Vagina (tissue), 2 donors: ENCODE data around the gene ZSWIM4. TPM values are rescaled to one million over a fixed set of nuclear protein-coding genes. Genes with fewer than 3 reads are reported as not detected.

Experiments
- DNase-seq, 2 donors: peaks; one replicate each; pipeline ENCODE4 v3.0.0-alpha.2; 2017; ENCODE audit errors: extremely low spot score in 2 of 2
- H3K27ac ChIP-seq: fragments of 200-600 bp; sonication (generic); one replicate; pipeline ENCODE4 v1.5.1; 2019
- H3K27me3 ChIP-seq: fragments of 200-600 bp; sonication (generic); one replicate; pipeline ENCODE4 v1.5.1; 2019
- H3K36me3 ChIP-seq, 2 donors: fragments of 200-600 bp; sonication (generic); one replicate each; pipeline ENCODE4 v1.5.1; 2017 to 2019
- H3K4me1 ChIP-seq: fragments of 200-600 bp; sonication (generic); one replicate; pipeline ENCODE4 v1.5.1; 2019
- H3K4me3 ChIP-seq, 2 donors: fragments of 200-600 bp; sonication (generic); 1 replicate in 1 of 2; 2 replicates in 1 of 2; pipeline ENCODE4 v1.5.1; 2016 to 2019
- H3K9me3 ChIP-seq: fragments of 200-600 bp; sonication (generic); one replicate; pipeline ENCODE4 v1.5.1; 2019
- CTCF ChIP-seq, 3 experiments: fragments of 450-650 bp in 2 of 3; fragments of 200-600 bp in 1 of 3; sonication (generic) in 1 of 3; IDR thresholded peaks; one replicate each; pipeline ENCODE4 v1.5.1; 2017 to 2019; ENCODE audit warnings: antibody characterized with exemption in 3 of 3, mild to moderate bottlenecking in 2 of 3, moderate library complexity in 2 of 3
- POLR2A ChIP-seq, 2 donors: fragments of 450-650 bp; IDR thresholded peaks; one replicate each; pipeline ENCODE4 v1.6.1; 2017; ENCODE audit warnings: antibody characterized with exemption in 2 of 2, mild to moderate bottlenecking in 2 of 2, moderate library complexity in 2 of 2
- POLR2AphosphoS5 ChIP-seq, 2 donors: sonication (generic); formaldehyde crosslinking; IDR thresholded peaks; one replicate each; pipeline ENCODE4 v1.9.0; 2017; ENCODE audit warnings: antibody characterized with exemption in 2 of 2, mild to moderate bottlenecking in 2 of 2, low read depth in 1 of 2; ENCODE audit not compliant: insufficient read depth in 1 of 2
- intact Hi-C: fragments of 100-400 bp; cut with DNase I; formaldehyde crosslinking; loops from one replicate; pipeline ENCODE4 v1.15.1; 2023
- total RNA-seq: library from RNA; depleted of rRNA; stranded (reverse); fragments of >200 nt; gene quantifications from one replicate; pipeline ENCODE4 v1.2.3, GENCODE V29; 2016

ZSWIM4 gene
- total RNA-seq, 1 donor from 2014 or later: 13.0 TPM

DNA sequence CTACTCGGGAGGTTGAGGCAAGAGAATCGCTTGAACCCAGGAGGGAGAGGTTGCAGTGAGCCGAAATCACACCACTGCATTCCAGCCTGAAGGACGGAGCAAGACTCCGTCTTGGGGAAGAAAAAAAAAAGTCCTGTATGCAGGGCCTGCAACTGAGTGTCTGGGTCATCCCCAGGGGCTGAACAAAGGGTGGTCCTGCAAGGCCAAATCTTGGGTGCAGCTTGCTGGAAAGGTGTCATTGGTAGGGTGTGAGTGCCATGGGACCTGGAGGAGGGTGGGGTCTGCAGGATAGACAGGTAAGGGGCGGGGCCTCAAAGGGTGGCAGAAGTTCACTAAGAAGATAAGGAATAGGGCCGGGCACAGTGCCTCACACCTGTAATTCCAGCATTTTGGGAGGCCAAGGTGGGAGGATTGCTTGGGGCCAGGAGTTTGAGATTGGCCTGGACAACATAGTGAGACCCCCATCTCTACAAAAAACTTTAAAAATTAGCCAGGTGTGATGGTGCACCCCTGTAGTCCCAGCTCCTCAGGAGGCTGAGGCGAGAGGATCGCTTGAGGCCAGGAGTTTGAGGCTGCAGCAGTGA lies 31.5 kb downstream of the ZSWIM4 start:
- intact Hi-C loops: no loop called here
- no peak for DNase-seq
- TF ChIP-seq POLR2A (IDR thresholded peaks at IDR 0.05): no peak

GRCh38 chr19:13827656-13828055 lies 32.4 kb downstream of the ZSWIM4 start:
- TF ChIP-seq POLR2AphosphoS5 (IDR thresholded peaks at IDR 0.05; ENCODE audit: insufficient read depth in 1 of 2, low read depth in 1 of 2) (no peak), CTCF (IDR thresholded peaks at IDR 0.05) (no peak), POLR2A (IDR thresholded peaks at IDR 0.05) (no peak)
- DNase-seq: peak in 1 of 2 donors; percentile 80
- no peaks in the 10 kb centered on the region for H3K27me3 ChIP-seq
- no peak overlapping the region for H3K27ac ChIP-seq
- H3K4me1 ChIP-seq: no peaks in the 10 kb centered on the region
- intact Hi-C loops: no loop called here
- H3K4me3 ChIP-seq: no peak overlapping the region
- H3K36me3 ChIP-seq: peaks cover 0 to 16% of the 10 kb centered on the region in 2 donors
- no peaks in the 10 kb centered on the region for H3K9me3 ChIP-seq

More for the DNA sequence above, 31.5 kb downstream of the ZSWIM4 start:
- H3K27ac ChIP-seq: no peak overlapping the region
- no peaks in the 10 kb centered on the region for H3K4me1 ChIP-seq
- H3K9me3 ChIP-seq: no peaks in the 10 kb centered on the region
- H3K4me3 ChIP-seq: no peak overlapping the region
- H3K27me3 ChIP-seq: no peaks in the 10 kb centered on the region
- peaks cover 0 to 16% of the 10 kb centered on the region in 2 donors for H3K36me3 ChIP-seq

- Histone ChIP-seq H3K9me3 (no peaks in the 10 kb centered on the region), H3K4me3 (no peak overlapping the region), H3K36me3 (peaks cover 0 to 8% of the 10 kb centered on the region in 2 donors), H3K27me3 (no peaks in the 10 kb centered on the region), H3K27ac (no peak overlapping the region), H3K4me1 (peaks cover 24% of the 10 kb centered on the region)
- TF ChIP-seq CTCF (IDR thresholded peaks at IDR 0.05) (no peak), POLR2A (IDR thresholded peaks at IDR 0.05) (no peak), POLR2AphosphoS5 (IDR thresholded peaks at IDR 0.05; ENCODE audit: insufficient read depth in 1 of 2, low read depth in 1 of 2) (no peak)
- intact Hi-C loops: loop anchor here (5.0 kb wide), 1 partner anchor 33 kb away; the partner anchor contains the start of gene ZSWIM4
- DNase-seq: no peak
Measured at GRCh38 chr19:13830114-13830740, 35.0 kb downstream of the ZSWIM4 start.

DNA sequence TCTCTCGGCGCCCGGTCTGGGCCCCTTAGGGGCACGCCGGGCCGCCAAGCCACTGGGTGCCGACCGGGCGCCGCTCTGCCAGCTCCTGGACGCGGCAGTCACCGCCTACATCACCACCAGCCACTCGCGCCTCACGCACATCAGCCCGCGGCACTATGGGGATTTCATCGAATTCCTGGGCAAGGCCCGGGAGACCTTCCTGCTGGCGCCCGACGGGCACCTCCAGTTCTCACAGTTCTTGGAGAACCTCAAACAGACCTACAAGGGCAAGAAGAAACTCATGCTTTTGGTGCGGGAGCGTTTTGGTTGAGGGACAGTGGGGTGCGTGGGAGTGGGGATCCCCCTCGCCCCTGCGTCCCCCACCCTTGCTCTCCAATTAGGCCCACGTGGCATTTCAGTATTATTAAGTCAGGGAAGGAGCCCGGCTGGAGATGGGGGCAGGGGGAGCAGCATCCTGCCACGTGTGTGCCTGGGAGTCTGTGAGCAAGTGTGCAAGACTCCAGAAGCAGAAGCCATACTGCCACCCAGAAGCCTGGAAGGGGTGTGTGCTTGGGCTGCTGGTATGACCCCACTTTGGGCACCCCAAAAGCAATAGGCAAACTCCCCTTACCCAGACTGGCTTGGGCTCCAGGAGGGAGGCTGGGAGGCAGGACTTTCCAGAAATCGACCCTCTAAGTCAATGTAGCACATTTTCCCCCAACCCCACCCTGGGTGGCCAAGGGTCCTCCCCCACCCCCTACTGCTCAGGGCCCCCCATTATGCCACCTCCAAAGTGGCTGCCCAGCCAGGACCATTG lies 35.7 kb downstream of the ZSWIM4 start:
- H3K27me3 ChIP-seq: no peaks in the 10 kb centered on the region
- intact Hi-C loops: loop anchor here (5.0 kb wide), 1 partner anchor 34 kb away; the partner anchor contains the start of gene ZSWIM4
- H3K4me1 ChIP-seq: peaks cover 31% of the 10 kb centered on the region
- no peak overlapping the region for H3K27ac ChIP-seq
- no peak overlapping the region for H3K4me3 ChIP-seq
- DNase-seq: peak in 1 of 2 donors; percentile 83
- H3K9me3 ChIP-seq: no peaks in the 10 kb centered on the region
- H3K36me3 ChIP-seq: peaks cover 0 to 12% of the 10 kb centered on the region in 2 donors
- TF ChIP-seq POLR2AphosphoS5 (IDR thresholded peaks at IDR 0.05; ENCODE audit: insufficient read depth in 1 of 2, low read depth in 1 of 2): no peak
- TF ChIP-seq POLR2A (IDR thresholded peaks at IDR 0.05): no peak
- no peak for TF ChIP-seq CTCF (IDR thresholded peaks at IDR 0.05)
